ENCODE data around the gene SH3GLB2.
A peak's percentile ranks its signal among the peaks of the same experiment; 100 is the strongest.

The SH3GLB2 gene

DNA sequence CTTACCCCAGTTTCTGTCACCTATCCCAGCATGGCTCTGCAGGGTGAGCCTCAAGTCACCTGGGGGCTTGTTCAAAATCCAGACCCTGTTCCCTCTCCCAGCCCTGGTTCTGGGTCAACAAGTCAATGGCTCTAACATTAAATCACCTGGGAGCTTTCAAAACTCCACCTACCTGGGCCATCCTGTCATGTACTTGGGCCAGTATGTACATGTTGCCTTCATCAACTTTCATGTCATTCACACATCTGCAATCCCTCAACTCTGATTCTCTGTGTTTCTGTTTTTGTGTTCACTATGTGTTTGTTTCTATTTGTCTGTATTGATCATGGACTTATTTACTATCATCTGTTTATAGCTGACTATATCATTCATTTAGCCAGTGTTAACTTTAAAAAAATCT is 2.1 kb upstream of the SH3GLB2 start:
- in situ Hi-C loops (cut with HindIII; ENCODE audit: low sequenced_read_pairs): loop anchor here (10.0 kb wide), 1 partner anchor 55 kb away; the partner anchor contains the start of gene DOLPP1
- DNase-seq (ENCODE audit: low read depth): no peak
- TF ChIP-seq, protein P1, sequence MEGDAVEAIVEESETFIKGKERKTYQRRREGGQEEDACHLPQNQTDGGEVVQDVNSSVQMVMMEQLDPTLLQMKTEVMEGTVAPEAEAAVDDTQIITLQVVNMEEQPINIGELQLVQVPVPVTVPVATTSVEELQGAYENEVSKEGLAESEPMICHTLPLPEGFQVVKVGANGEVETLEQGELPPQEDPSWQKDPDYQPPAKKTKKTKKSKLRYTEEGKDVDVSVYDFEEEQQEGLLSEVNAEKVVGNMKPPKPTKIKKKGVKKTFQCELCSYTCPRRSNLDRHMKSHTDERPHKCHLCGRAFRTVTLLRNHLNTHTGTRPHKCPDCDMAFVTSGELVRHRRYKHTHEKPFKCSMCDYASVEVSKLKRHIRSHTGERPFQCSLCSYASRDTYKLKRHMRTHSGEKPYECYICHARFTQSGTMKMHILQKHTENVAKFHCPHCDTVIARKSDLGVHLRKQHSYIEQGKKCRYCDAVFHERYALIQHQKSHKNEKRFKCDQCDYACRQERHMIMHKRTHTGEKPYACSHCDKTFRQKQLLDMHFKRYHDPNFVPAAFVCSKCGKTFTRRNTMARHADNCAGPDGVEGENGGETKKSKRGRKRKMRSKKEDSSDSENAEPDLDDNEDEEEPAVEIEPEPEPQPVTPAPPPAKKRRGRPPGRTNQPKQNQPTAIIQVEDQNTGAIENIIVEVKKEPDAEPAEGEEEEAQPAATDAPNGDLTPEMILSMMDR (IDR thresholded peaks at IDR 0.05; ENCODE audit: low read depth, low read length, missing control alignments): no peak
- no peak overlapping the region for H3K4me3 ChIP-seq (ENCODE audit: low read depth, low read length)

DNA sequence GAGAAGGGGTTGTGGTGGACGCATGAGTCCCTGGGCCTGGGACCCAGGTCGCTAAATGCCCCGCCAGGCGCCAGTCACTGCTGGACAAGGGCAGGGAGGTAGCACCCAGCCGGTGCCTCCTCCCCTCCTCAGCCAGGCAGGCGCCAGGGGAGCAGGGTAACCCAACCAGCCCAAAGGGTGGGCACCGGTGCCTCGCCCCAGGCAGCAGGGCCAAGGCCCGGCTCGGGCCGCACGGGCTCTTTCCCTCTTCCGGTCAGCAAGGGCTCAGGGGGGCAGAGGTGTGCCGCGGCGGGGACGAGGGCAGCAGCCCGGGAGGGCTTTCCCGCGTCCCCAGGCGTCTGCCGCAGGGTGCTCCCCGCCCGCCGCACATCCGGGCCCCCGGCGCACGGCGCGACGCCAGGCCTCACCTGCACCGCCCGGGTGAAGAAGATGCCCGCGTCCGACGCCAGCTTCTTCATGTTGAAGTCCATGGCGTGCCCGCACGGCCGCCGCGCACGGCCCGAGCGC is 393 bp downstream of the SH3GLB2 start:
- TF ChIP-seq, protein P1 (IDR thresholded peaks at IDR 0.05; ENCODE audit: low read depth, low read length, missing control alignments): no peak
- in situ Hi-C loops (cut with HindIII; ENCODE audit: low sequenced_read_pairs): no loop called here
- DNase-seq (ENCODE audit: low read depth): no peak
- H3K4me3 ChIP-seq (ENCODE audit: low read depth, low read length): peak overlapping the region; percentile 65

DNA sequence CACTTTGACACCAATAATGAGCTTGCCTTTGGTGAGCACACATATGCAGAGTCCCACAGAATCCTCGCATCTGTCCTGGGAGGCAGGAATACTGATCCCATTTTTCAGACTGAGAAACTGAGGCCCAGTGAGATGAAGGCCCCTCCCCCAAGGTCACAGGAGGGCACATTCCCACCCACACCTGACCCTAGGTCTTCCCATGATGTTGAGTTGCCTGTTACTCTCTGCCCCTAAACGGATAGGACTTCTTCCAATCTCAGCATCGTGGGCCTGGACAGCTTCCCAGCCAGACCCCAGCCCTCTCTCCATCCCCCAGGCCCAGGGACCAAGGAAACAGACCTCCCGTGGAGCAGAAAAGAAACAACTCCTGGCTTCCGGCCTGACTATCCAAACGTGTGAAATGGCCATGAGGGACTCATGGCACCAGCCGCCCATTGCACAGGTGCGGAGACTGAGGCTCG is 877 bp downstream of the SH3GLB2 start:
- DNase-seq (ENCODE audit: low read depth): no peak
- peak overlapping the region; percentile 65 for H3K4me3 ChIP-seq (ENCODE audit: low read depth, low read length)
- TF ChIP-seq, protein P1 (IDR thresholded peaks at IDR 0.05; ENCODE audit: low read depth, low read length, missing control alignments): no peak
- in situ Hi-C loops (cut with HindIII; ENCODE audit: low sequenced_read_pairs): no loop called here

DNA sequence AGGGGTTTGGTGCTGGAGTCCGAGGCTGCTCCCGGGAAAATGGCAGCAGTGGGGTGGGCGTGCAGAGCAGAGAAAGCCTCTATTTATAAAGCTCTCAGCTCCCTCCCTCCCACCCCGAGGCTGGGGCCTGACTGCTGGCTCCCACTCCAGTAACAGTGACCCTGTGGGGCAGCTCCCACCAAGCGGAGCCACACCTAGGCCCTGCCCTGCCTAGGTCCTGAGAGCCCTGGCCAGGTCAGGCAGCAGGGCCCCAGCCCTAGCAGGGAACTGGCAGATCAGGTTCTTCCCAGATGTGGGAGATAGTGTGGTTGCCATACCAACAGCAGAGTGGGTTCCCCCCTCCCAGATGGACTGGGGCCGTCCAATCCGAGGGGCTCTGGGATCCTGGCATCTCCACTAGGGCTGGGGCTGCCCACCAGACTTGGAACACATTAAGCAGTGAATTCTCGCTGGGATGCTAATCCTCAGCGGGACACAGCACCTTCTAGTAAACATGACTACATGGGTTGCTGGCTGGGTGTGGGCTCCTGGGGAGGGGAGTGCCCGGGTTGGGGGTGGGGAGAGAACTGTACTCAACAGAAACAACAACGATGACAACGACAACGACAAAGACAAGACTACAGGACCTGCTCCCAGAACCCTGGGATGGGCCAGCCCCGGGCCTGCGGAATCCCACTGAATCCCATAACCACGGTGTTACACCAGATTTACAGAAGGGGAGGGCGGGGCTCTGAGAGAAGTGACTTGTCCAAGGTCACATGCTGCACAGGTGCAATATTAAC is 1.5 kb downstream of the SH3GLB2 start:
- TF ChIP-seq, protein P1 (IDR thresholded peaks at IDR 0.05; ENCODE audit: low read depth, low read length, missing control alignments): no peak
- no peak for DNase-seq (ENCODE audit: low read depth)
- peak overlapping the region; percentile 65 for H3K4me3 ChIP-seq (ENCODE audit: low read depth, low read length)
- in situ Hi-C loops (cut with HindIII; ENCODE audit: low sequenced_read_pairs): no loop called here

DNA sequence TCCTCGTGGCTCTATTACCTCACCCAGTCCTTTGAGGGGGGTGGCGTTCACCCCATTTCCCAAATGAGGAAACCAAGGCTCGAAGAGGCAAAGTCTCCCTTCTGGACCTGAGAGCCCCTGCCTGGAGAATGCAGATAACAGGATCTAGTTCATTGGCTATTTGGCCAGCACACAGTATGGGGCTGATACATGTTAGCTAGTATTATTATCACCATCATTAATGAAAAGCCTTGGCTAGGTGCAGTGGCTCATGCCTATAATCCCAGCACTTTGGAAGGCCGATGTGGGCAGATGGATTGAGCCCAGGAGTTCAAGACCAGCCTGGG is 4.3 kb downstream of the SH3GLB2 start:
- in situ Hi-C loops (cut with HindIII; ENCODE audit: low sequenced_read_pairs): no loop called here
- no peak for DNase-seq (ENCODE audit: low read depth)
- TF ChIP-seq, protein P1 (IDR thresholded peaks at IDR 0.05; ENCODE audit: low read depth, low read length, missing control alignments): no peak
- no peak overlapping the region for H3K4me3 ChIP-seq (ENCODE audit: low read depth, low read length)

DNA sequence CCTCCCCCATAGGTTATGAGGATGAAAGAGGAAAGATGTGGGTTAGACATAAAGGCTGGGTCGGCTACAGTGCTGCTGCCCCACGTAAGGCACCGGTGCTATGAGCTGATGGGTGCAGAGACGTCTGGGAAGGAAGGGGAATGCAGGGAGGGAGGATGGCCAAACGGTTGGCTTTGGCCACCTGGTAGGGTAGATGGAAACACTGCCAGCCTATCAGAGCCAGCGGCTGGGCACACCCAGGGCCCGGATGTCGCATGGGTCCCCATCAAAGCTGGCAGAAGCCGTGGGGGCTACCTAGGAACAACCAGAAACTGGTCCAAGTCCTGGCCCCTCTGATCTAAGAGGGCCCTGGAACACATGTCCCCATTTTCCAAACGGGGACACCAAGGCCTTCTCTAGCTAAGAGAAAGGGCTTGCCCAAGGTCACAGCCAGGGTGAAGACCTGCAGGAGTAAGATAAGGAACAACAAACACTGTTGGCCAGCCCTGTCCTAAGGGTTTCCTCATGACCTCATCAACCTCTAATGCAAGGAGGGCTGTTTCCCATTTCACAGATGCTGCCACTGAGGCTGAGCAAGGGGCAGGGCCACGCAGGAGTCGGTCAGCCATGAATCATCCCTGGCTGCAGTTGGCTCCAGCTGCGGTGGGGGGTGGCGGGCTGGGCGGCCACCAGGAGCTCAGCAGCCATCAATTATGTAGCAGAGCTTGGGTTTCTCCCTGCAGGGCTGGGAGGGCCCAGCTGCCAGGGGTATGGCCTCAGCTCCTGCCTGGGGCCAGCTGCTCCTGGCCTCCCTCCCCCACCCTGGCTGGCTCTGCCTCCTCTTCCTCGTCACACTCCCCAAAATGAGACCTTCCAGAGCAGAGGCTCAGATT is 4.9 kb downstream of the SH3GLB2 start:
- no peak overlapping the region for H3K4me3 ChIP-seq (ENCODE audit: low read depth, low read length)
- DNase-seq (ENCODE audit: low read depth): peak; percentile 39
- TF ChIP-seq, protein P1 (IDR thresholded peaks at IDR 0.05; ENCODE audit: low read depth, low read length, missing control alignments): no peak
- in situ Hi-C loops (cut with HindIII; ENCODE audit: low sequenced_read_pairs): no loop called here

Measured in astrocyte of the cerebellum (primary cell).